ENCODE data around the gene ZNF205. TPM values are rescaled to one million over a fixed set of nuclear protein-coding genes. Genes with fewer than 3 reads are reported as not detected.

ZNF205 gene
- total RNA-seq, 1 donor from 2014 or later = not detected

GRCh38 chr16:3145151-3145550, 32.8 kb downstream of the ZNF205 start:
- H3K27ac Mint-ChIP-seq = no peak overlapping the region

DNA sequence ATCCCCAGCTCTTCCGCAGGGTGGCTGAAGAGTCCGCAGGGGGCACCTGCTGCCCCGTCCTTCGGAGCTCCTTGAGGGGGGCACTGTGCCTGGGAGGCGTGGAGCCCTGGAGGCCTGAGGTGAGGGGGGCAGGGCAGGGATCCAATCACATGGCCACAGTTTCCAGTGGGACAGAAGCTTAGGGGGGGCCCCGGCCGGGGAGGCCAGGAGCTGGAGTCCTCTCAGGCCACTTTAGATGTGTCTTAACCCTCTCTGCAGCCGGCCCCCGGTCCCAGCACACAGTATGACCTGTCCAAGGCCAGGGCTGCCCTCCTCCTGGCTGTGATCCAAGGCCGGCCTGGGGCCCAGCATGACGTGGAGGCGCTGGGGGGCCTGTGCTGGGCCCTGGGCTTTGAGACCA, 33.3 kb downstream of the ZNF205 start:
- TF ChIP-seq CTCF (IDR thresholded peaks at IDR 0.05) = no peak
- POLR2A ChIA-PET = interaction anchor here (1.1 to 1.6 kb wide), 2 partner anchors 11 to 121 kb away, joined by 5 to 6 read pairs; partner anchors contain the start of gene ZNF213
- H3K9me3 Mint-ChIP-seq = no peaks in the 10 kb centered on the region
- peaks cover 18% of the 10 kb centered on the region for H3K36me3 Mint-ChIP-seq (ENCODE audit: low read depth)
- no peaks in the 10 kb centered on the region for H3K27me3 Mint-ChIP-seq
- CTCF ChIA-PET = no interaction called here
- no peak overlapping the region for H3K27ac Mint-ChIP-seq
- ATAC-seq (ENCODE audit: low read depth) = no peak
- no peak for DNase-seq
- peaks cover 10% of the 10 kb centered on the region for H3K4me1 Mint-ChIP-seq
- H3K4me3 Mint-ChIP-seq = no peak overlapping the region
- intact Hi-C loops (cut with micrococcal nuclease) = no loop called here

More at GRCh38 chr16:3145151-3145550, 32.8 kb downstream of the ZNF205 start:
- peaks cover 8% of the 10 kb centered on the region for H3K4me1 Mint-ChIP-seq
- intact Hi-C loops (cut with micrococcal nuclease) = no loop called here
- ATAC-seq (ENCODE audit: low read depth) = no peak
- H3K4me3 Mint-ChIP-seq = no peak overlapping the region
- TF ChIP-seq CTCF (IDR thresholded peaks at IDR 0.05) = no peak
- POLR2A ChIA-PET = interaction anchor here (1.1 to 1.6 kb wide), 2 partner anchors 10 to 120 kb away, joined by 5 to 6 read pairs; partner anchors contain the start of gene ZNF213
- H3K36me3 Mint-ChIP-seq (ENCODE audit: low read depth) = peaks cover 20% of the 10 kb centered on the region
- DNase-seq = no peak
- CTCF ChIA-PET = interaction anchor here (0.6 kb wide), 1 partner anchor 10 kb away, joined by 3 read pairs; no protein-coding TSS in a partner anchor
- H3K27me3 Mint-ChIP-seq = no peaks in the 10 kb centered on the region
- H3K9me3 Mint-ChIP-seq = no peaks in the 10 kb centered on the region

DNA sequence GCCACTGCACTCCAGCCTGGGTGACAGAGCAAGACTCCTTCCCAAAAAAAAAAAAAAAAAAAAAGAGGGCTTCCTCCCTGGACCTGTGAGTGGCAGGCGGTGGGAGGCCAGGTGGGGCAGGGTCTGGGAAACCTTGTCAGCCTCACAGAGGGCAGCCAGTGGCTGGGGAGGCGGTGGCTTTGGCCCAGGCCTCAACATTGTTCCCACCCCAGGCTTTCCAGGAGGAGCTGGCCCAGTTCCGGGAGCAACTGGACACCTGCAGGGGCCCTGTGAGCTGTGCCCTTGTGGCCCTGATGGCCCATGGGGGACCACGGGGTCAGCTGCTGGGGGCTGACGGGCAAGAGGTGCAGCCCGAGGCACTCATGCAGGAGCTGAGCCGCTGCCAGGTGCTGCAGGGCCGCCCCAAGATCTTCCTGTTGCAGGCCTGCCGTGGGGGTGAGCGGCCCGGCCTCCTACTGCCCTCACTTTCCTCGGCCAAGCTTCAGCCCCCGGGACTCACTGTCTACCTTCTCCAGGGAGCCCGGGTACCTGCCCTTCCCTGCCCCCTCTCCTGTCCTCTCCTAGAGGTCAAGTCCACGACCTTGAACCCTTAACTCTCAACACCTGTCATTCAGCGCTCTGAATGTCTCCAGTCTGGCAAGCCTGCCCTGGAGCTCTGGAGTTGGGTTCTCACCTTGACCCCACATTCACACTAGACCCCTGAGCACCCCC, 34.8 kb downstream of the ZNF205 start:
- H3K27me3 Mint-ChIP-seq = no peaks in the 10 kb centered on the region
- ChIA-PET POLR2A (interaction anchor here (0.6 to 1.9 kb wide), 6 partner anchors 11 to 449 kb away, joined by 3 to 17 read pairs (median 4); partner anchors contain the start of gene ZNF213), CTCF (interaction anchor here (1.0 kb wide), 1 partner anchor 19 kb away, joined by 3 read pairs; no protein-coding TSS in a partner anchor)
- H3K36me3 Mint-ChIP-seq (ENCODE audit: low read depth) = peaks cover 12% of the 10 kb centered on the region
- ATAC-seq (ENCODE audit: low read depth) (no peak), DNase-seq (no peak)
- TF ChIP-seq CTCF (IDR thresholded peaks at IDR 0.05) = no peak
- intact Hi-C loops (cut with micrococcal nuclease) = no loop called here
- no peaks in the 10 kb centered on the region for H3K9me3 Mint-ChIP-seq
- no peak overlapping the region for H3K4me3 Mint-ChIP-seq
- H3K27ac Mint-ChIP-seq = no peak overlapping the region
- H3K4me1 Mint-ChIP-seq = peaks cover 18% of the 10 kb centered on the region

DNA sequence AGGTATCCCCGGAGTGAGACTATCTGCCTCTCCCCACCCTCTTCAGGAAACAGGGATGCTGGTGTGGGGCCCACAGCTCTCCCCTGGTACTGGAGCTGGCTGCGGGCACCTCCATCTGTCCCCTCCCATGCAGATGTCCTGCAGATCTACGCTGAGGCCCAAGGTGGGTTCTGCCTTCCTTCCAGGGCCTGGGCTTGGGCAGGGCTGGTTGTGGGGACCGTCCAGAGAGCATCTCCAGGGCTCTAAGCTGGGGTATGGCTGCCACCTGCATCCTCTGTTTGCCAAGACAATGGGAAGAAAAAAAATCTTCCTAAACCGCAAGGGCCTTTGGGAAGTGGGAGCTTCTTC, 35.3 kb downstream of the ZNF205 start:
- ChIA-PET POLR2A (interaction anchor here (0.6 to 1.9 kb wide), 3 partner anchors 10 to 144 kb away, joined by 3 to 17 read pairs (median 4); partner anchors contain the start of gene ZNF213), CTCF (interaction anchor here (1.0 to 1.1 kb wide), 3 partner anchors 18 to 20 kb away, joined by 3 to 5 read pairs (median 4); no protein-coding TSS in a partner anchor)
- ATAC-seq (ENCODE audit: low read depth) (no peak), DNase-seq (no peak)
- Mint-ChIP-seq H3K9me3 (no peaks in the 10 kb centered on the region), H3K27me3 (no peaks in the 10 kb centered on the region), H3K36me3 (ENCODE audit: low read depth) (peaks cover 9% of the 10 kb centered on the region), H3K4me1 (peaks cover 24% of the 10 kb centered on the region), H3K27ac (no peak overlapping the region), H3K4me3 (no peak overlapping the region)
- no peak for TF ChIP-seq CTCF (IDR thresholded peaks at IDR 0.05)
- intact Hi-C loops (cut with micrococcal nuclease) = no loop called here

Data from activated B cell treated with CpG ODN at 0.5 μM for 24 hours (primary cell).